ENCODE data around the gene PRICKLE4.

The PRICKLE4 gene

DNA sequence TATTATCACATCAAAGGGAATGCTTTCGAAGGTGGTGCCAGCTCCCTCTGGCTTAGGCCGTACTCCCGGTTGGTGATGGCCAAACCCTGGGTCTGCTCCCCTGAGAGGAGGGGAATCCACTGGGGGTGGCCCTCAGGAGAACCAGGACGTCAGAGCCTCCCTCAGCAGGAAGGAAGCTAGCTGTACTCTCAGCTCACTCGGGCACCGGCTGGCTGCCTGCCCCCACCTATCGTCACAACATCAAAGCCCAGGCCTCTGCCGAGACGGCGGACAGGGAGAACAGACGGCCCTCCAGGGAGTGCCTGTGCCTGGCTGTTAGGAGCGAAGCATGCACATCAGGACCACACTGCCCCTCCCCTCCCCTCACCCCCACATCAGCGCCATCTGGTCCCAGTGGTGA lies 24.2 kb upstream of the PRICKLE4 start:
- no peak for TF ChIP-seq EZH2 (IDR thresholded peaks at IDR 0.05; ENCODE audit: borderline replicate concordance, low read depth, low read length, severe bottlenecking)
- TF ChIP-seq, protein P1, sequence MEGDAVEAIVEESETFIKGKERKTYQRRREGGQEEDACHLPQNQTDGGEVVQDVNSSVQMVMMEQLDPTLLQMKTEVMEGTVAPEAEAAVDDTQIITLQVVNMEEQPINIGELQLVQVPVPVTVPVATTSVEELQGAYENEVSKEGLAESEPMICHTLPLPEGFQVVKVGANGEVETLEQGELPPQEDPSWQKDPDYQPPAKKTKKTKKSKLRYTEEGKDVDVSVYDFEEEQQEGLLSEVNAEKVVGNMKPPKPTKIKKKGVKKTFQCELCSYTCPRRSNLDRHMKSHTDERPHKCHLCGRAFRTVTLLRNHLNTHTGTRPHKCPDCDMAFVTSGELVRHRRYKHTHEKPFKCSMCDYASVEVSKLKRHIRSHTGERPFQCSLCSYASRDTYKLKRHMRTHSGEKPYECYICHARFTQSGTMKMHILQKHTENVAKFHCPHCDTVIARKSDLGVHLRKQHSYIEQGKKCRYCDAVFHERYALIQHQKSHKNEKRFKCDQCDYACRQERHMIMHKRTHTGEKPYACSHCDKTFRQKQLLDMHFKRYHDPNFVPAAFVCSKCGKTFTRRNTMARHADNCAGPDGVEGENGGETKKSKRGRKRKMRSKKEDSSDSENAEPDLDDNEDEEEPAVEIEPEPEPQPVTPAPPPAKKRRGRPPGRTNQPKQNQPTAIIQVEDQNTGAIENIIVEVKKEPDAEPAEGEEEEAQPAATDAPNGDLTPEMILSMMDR (IDR thresholded peaks at IDR 0.05; ENCODE audit: borderline replicate concordance, extremely low read depth, low read length, poor library complexity, severe bottlenecking) = no peak
- Histone ChIP-seq H3K4me3 (ENCODE audit: low read depth in 1 of 2, low read length in 2 of 2) (no peak overlapping the region), H3K4me2 (ENCODE audit: insufficient read depth, low read length) (no peak overlapping the region), H3K27me3 (ENCODE audit: insufficient read depth, low read length, poor library complexity) (peaks cover 2% of the 10 kb centered on the region), H3K27ac (ENCODE audit: low read length) (no peak overlapping the region), H3K9me3 (ENCODE audit: insufficient read depth, low read length, severe bottlenecking) (no peaks in the 10 kb centered on the region), H3K4me1 (ENCODE audit: insufficient read depth, low read length) (no peaks in the 10 kb centered on the region), H3K36me3 (ENCODE audit: insufficient read depth, low read length) (no peaks in the 10 kb centered on the region), H3K9ac (ENCODE audit: low read depth, low read length) (no peak overlapping the region), H2AFZ (ENCODE audit: low read depth, low read length) (no peak overlapping the region), H4K20me1 (ENCODE audit: insufficient read depth, low read length) (no peaks in the 10 kb centered on the region), H3K79me2 (ENCODE audit: insufficient read depth, low read length) (no peaks in the 10 kb centered on the region)
- peak; percentile 27; the same call in 1 of the 3 replicates for ATAC-seq (ENCODE audit: insufficient read depth, low read depth)
- no peak for DNase-seq

DNA sequence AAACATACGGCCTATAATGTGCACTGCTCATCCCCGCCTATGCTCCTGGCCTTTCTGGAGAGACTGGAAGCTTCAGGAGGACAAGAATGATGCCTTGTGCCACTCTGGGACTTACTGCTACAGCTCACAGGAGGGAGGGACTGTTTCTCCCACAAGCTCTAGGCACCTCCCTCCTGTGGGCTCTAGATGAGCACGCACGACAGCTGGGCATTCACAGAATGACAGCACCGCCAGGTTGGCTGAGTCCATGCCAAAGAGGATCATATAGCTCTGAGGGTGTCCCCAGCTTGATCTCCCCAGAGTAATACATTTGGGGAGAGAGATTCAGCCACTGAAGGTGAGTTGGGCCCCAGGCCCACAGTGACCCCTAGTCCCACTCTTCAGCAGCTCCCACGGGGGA lies 23.3 kb upstream of the PRICKLE4 start:
- no peak overlapping the region for H3K4me3 ChIP-seq (ENCODE audit: low read depth in 1 of 2, low read length in 2 of 2)
- TF ChIP-seq, protein P1 (IDR thresholded peaks at IDR 0.05; ENCODE audit: borderline replicate concordance, extremely low read depth, low read length, poor library complexity, severe bottlenecking) = no peak
- no peak for TF ChIP-seq EZH2 (IDR thresholded peaks at IDR 0.05; ENCODE audit: borderline replicate concordance, low read depth, low read length, severe bottlenecking)
- H3K9ac ChIP-seq (ENCODE audit: low read depth, low read length) = no peak overlapping the region
- no peak overlapping the region; the same call in 1 of the 2 replicates for H2AFZ ChIP-seq (ENCODE audit: low read depth, low read length)
- no peak overlapping the region for H3K27ac ChIP-seq (ENCODE audit: low read length)
- DNase-seq (no peak), ATAC-seq (ENCODE audit: insufficient read depth, low read depth) (no peak)
- no peaks in the 10 kb centered on the region for H4K20me1 ChIP-seq (ENCODE audit: insufficient read depth, low read length)
- H3K4me2 ChIP-seq (ENCODE audit: insufficient read depth, low read length) = no peak overlapping the region
- H3K27me3 ChIP-seq (ENCODE audit: insufficient read depth, low read length, poor library complexity) = peaks cover 2% of the 10 kb centered on the region
- no peaks in the 10 kb centered on the region for H3K79me2 ChIP-seq (ENCODE audit: insufficient read depth, low read length)
- no peaks in the 10 kb centered on the region for H3K9me3 ChIP-seq (ENCODE audit: insufficient read depth, low read length, severe bottlenecking)
- H3K4me1 ChIP-seq (ENCODE audit: insufficient read depth, low read length) = no peaks in the 10 kb centered on the region
- H3K36me3 ChIP-seq (ENCODE audit: insufficient read depth, low read length) = no peaks in the 10 kb centered on the region

DNA sequence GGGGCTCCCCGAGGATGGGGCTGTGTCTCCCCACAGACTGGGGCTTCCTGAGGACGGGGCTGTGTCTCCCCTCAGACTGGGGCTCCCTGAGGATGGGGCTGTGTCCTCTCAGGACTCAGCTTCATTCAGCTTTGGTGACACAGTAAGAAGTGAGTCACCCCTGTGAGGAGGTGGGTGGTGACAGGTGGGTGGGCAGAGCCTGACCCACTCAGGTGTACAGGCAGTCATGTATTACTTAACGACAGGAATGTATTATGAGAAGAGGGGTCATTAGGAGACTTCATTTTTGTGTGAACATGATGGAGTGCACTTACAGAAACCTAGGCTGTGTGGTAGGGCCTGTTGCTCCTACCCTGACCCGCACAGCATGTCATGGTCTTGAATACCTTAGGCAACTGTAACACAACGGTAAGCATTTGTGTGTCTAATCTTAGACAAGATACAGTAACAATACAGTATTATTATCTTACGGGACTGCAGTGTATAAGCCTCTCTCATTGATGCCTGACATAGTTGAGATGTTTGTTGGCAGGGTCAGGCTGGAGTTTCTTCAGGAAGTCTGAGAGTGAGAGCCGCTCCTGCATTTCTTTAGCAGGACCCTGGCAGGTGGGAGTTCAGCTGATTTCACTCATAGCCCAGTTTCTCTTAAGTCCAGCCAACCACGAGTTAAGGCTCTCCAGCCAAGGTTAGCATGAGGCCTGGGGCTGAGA lies 22.5 kb upstream of the PRICKLE4 start:
- H3K79me2 ChIP-seq (ENCODE audit: insufficient read depth, low read length) = no peaks in the 10 kb centered on the region
- H3K27ac ChIP-seq (ENCODE audit: low read length) = no peak overlapping the region
- no peaks in the 10 kb centered on the region for H3K36me3 ChIP-seq (ENCODE audit: insufficient read depth, low read length)
- H3K27me3 ChIP-seq (ENCODE audit: insufficient read depth, low read length, poor library complexity) = peaks cover 2% of the 10 kb centered on the region
- ATAC-seq (ENCODE audit: insufficient read depth, low read depth) (no peak), DNase-seq (no peak)
- H3K4me1 ChIP-seq (ENCODE audit: insufficient read depth, low read length) = no peaks in the 10 kb centered on the region
- TF ChIP-seq, protein P1 (IDR thresholded peaks at IDR 0.05; ENCODE audit: borderline replicate concordance, extremely low read depth, low read length, poor library complexity, severe bottlenecking) = no peak
- TF ChIP-seq EZH2 (IDR thresholded peaks at IDR 0.05; ENCODE audit: borderline replicate concordance, low read depth, low read length, severe bottlenecking) = no peak
- no peaks in the 10 kb centered on the region for H4K20me1 ChIP-seq (ENCODE audit: insufficient read depth, low read length)
- H3K9ac ChIP-seq (ENCODE audit: low read depth, low read length) = no peak overlapping the region
- H3K9me3 ChIP-seq (ENCODE audit: insufficient read depth, low read length, severe bottlenecking) = no peaks in the 10 kb centered on the region
- H3K4me2 ChIP-seq (ENCODE audit: insufficient read depth, low read length) = no peak overlapping the region
- no peak overlapping the region for H2AFZ ChIP-seq (ENCODE audit: low read depth, low read length)
- no peak overlapping the region for H3K4me3 ChIP-seq (ENCODE audit: low read depth in 1 of 2, low read length in 2 of 2)

Measured in DND-41 (cell line).